ENCODE results near the gene SEPTIN5. TPM values are rescaled to one million over a fixed set of nuclear protein-coding genes. Genes with fewer than 3 reads are reported as not detected.
A peak's percentile ranks its signal among the peaks of the same experiment; 100 is the strongest.

SEPTIN5 gene
- total and polyA plus RNA-seq, 9 of the 15 experiments (the other 6 are each of a cell fraction or from before 2014, with no cell fraction given), result 0.03 to 195 (median 119) TPM

DNA sequence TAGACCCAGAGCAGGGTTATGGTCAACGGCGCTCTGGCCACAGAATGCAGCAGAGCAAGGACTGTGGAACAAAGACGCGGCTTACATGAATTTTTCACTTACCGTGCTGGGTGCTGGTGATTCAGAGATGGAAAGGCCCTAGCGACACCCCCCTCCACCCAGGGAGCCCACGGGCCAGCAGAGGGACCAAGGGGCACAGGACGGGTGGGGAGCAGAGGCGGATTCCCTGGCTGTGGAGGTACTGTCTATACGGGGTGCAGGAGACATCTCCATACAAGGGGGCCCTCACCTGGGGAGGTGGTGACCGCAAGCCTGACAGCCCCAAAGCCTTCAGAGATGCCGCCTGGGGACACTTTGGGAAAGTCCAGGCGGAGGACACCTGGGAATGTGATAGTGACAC lies 1.1 kb upstream of the SEPTIN5 start:
- intact Hi-C loops (cut with micrococcal nuclease), result loop anchor here (10.0 kb wide), 1 partner anchor 48 kb away; no protein-coding TSS in a partner anchor
- no peak for FAIRE-seq
- TF ChIP-seq, protein P1, sequence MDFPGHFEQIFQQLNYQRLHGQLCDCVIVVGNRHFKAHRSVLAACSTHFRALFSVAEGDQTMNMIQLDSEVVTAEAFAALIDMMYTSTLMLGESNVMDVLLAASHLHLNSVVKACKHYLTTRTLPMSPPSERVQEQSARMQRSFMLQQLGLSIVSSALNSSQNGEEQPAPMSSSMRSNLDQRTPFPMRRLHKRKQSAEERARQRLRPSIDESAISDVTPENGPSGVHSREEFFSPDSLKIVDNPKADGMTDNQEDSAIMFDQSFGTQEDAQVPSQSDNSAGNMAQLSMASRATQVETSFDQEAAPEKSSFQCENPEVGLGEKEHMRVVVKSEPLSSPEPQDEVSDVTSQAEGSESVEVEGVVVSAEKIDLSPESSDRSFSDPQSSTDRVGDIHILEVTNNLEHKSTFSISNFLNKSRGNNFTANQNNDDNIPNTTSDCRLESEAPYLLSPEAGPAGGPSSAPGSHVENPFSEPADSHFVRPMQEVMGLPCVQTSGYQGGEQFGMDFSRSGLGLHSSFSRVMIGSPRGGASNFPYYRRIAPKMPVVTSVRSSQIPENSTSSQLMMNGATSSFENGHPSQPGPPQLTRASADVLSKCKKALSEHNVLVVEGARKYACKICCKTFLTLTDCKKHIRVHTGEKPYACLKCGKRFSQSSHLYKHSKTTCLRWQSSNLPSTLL (IDR thresholded peaks at IDR 0.05), result no peak
- TF ChIP-seq TAF15 (IDR thresholded peaks at IDR 0.05; ENCODE audit: low read depth, low read length) (0 out of 2 replicates have a peak, but pooled peaks have one; percentile 54), TBL1XR1 (IDR thresholded peaks at IDR 0.05; ENCODE audit: low read length in 2 of 2) (peak in 1 of 2 experiments; percentile 26; a peak in 1 of 4 replicates), PTBP1 (IDR thresholded peaks at IDR 0.05; ENCODE audit: low read depth, low read length) (0 out of 2 replicates have a peak, but pooled peaks have one; percentile 19), MCM2 (IDR thresholded peaks at IDR 0.05; ENCODE audit: low read depth) (no peak), SRF (CRISPR knock-in tag; IDR thresholded peaks at IDR 0.05) (0 out of 4 replicates have a peak, but pooled peaks of 1 of the 2 experiments have one; percentile 9)
- TF ChIP-seq, protein P2, sequence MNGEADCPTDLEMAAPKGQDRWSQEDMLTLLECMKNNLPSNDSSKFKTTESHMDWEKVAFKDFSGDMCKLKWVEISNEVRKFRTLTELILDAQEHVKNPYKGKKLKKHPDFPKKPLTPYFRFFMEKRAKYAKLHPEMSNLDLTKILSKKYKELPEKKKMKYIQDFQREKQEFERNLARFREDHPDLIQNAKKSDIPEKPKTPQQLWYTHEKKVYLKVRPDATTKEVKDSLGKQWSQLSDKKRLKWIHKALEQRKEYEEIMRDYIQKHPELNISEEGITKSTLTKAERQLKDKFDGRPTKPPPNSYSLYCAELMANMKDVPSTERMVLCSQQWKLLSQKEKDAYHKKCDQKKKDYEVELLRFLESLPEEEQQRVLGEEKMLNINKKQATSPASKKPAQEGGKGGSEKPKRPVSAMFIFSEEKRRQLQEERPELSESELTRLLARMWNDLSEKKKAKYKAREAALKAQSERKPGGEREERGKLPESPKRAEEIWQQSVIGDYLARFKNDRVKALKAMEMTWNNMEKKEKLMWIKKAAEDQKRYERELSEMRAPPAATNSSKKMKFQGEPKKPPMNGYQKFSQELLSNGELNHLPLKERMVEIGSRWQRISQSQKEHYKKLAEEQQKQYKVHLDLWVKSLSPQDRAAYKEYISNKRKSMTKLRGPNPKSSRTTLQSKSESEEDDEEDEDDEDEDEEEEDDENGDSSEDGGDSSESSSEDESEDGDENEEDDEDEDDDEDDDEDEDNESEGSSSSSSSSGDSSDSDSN (IDR thresholded peaks at IDR 0.05; ENCODE audit: borderline replicate concordance in 1 of 2, low read depth in 2 of 2, low read length in 2 of 2), result 0 out of 4 replicates have a peak, but pooled peaks of 1 of the 2 experiments have one; percentile 38
- TF ChIP-seq, protein P3, sequence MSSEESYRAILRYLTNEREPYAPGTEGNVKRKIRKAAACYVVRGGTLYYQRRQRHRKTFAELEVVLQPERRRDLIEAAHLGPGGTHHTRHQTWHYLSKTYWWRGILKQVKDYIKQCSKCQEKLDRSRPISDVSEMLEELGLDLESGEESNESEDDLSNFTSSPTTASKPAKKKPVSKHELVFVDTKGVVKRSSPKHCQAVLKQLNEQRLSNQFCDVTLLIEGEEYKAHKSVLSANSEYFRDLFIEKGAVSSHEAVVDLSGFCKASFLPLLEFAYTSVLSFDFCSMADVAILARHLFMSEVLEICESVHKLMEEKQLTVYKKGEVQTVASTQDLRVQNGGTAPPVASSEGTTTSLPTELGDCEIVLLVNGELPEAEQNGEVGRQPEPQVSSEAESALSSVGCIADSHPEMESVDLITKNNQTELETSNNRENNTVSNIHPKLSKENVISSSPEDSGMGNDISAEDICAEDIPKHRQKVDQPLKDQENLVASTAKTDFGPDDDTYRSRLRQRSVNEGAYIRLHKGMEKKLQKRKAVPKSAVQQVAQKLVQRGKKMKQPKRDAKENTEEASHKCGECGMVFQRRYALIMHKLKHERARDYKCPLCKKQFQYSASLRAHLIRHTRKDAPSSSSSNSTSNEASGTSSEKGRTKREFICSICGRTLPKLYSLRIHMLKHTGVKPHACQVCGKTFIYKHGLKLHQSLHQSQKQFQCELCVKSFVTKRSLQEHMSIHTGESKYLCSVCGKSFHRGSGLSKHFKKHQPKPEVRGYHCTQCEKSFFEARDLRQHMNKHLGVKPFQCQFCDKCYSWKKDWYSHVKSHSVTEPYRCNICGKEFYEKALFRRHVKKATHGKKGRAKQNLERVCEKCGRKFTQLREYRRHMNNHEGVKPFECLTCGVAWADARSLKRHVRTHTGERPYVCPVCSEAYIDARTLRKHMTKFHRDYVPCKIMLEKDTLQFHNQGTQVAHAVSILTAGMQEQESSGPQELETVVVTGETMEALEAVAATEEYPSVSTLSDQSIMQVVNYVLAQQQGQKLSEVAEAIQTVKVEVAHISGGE (CRISPR knock-in tag; IDR thresholded peaks at IDR 0.05), result 0 out of 6 replicates have a peak, but pooled peaks of 1 of the 3 experiments have one; percentile 49
- TF ChIP-seq, protein P4, sequence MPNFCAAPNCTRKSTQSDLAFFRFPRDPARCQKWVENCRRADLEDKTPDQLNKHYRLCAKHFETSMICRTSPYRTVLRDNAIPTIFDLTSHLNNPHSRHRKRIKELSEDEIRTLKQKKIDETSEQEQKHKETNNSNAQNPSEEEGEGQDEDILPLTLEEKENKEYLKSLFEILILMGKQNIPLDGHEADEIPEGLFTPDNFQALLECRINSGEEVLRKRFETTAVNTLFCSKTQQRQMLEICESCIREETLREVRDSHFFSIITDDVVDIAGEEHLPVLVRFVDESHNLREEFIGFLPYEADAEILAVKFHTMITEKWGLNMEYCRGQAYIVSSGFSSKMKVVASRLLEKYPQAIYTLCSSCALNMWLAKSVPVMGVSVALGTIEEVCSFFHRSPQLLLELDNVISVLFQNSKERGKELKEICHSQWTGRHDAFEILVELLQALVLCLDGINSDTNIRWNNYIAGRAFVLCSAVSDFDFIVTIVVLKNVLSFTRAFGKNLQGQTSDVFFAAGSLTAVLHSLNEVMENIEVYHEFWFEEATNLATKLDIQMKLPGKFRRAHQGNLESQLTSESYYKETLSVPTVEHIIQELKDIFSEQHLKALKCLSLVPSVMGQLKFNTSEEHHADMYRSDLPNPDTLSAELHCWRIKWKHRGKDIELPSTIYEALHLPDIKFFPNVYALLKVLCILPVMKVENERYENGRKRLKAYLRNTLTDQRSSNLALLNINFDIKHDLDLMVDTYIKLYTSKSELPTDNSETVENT (CRISPR knock-in tag; IDR thresholded peaks at IDR 0.05), result peak; percentile 25; the same call in 1 of the 2 replicates

More for the DNA sequence above, 1.1 kb upstream of the SEPTIN5 start:
- in situ Hi-C loops (cut with MboI), result no loop called here
- Histone ChIP-seq H3K27me3 (ENCODE audit: control insufficient read depth in 2 of 2, insufficient read depth in 2 of 2, low read length in 2 of 2) (peaks cover 16 to 37% of the 10 kb centered on the region in 2 experiments; a peak in 4 of 5 replicates), H4K20me1 (replicated peaks; ENCODE audit: control insufficient read depth, insufficient read depth, low read length) (peaks cover 18% of the 10 kb centered on the region; the same call in 1 of the 2 replicates), H3K79me2 (ENCODE audit: control insufficient read depth, insufficient read depth, low read length) (peaks cover 3% of the 10 kb centered on the region; the same call in 2 of the 3 replicates), H3K4me2 (ENCODE audit: insufficient read depth, low read length) (no peak overlapping the region), H2AFZ (ENCODE audit: low read depth, low read length) (no peak overlapping the region), H3K4me1 (replicated peaks in 1 of 2; ENCODE audit: control insufficient read depth in 2 of 2, insufficient read depth in 2 of 2, low read length in 2 of 2) (peaks cover 23 to 78% of the 10 kb centered on the region in 2 experiments), H3K9me1 (ENCODE audit: control insufficient read depth, insufficient read depth, low read length) (peaks cover 5% of the 10 kb centered on the region), H3K9ac (ENCODE audit: insufficient read depth in 1 of 2, low read depth in 2 of 2, low read length in 2 of 2) (peak overlapping the region in 1 of 2 experiments; percentile 0; a peak in 1 of 4 replicates), H3K9me3 (replicated peaks; ENCODE audit: control insufficient read depth, insufficient read depth, low read depth, low read length) (no peaks in the 10 kb centered on the region), H3K4me3 (no peak overlapping the region), H3K27ac (ENCODE audit: extremely low read depth, low read depth, low read length) (no peak overlapping the region), H3K36me3 (ENCODE audit: control insufficient read depth, insufficient read depth, low read length) (no peaks in the 10 kb centered on the region)
- ATAC-seq (no peak), DNase-seq (ENCODE audit: extremely low read depth in 1 of 4, low spot score in 3 of 4) (no peak)
- CTCF ChIA-PET (ENCODE audit: low intra/inter-chr PET ratio), result no interaction called here
- WGBS (ENCODE audit: insufficient coverage, low coverage, missing lambda C conversion rate), result 66% methylated on average over 13 of the region's 13 CpGs
- no TSS peak for BruUV-seq (replicated peaks)
- POLR2A ChIA-PET, result interaction anchor here (1.2 to 6.0 kb wide), 3 partner anchors 12 to 574 kb away, joined by 4 to 52 read pairs (median 10); no protein-coding TSS in a partner anchor
